Stomach (tissue), 9 donors: ENCODE data around the gene NR6A1. TPM values are rescaled to one million over a fixed set of nuclear protein-coding genes. Genes with fewer than 3 reads are reported as not detected.

ENCODE experiments used
- DNase-seq, 2 donors: peaks; one replicate each; pipeline versions ENCODE4 v3.0.0 to v3.0.0-alpha.2; 2013 to 2019
- H3K27ac ChIP-seq, 5 donors: fragments of 200-600 bp in 4 of 5; sonication (generic) in 4 of 5; one replicate each; pipeline ENCODE4 v1.5.1; 2013 to 2019; ENCODE audit warnings: mild to moderate bottlenecking in 1 of 5, moderate library complexity in 1 of 5
- H3K27me3 ChIP-seq, 3 donors: fragments of 200-600 bp; sonication (generic); one replicate each; pipeline ENCODE4 v1.5.1; 2017 to 2019; ENCODE audit warnings: mixed run types in 1 of 3
- H3K36me3 ChIP-seq, 4 donors: fragments of 200-600 bp; sonication (generic); 1 replicate in 3 of 4; 2 replicates in 1 of 4; pipeline ENCODE4 v1.5.1; 2016 to 2019
- H3K4me1 ChIP-seq, 4 donors: fragments of 200-600 bp; sonication (generic); one replicate each; pipeline ENCODE4 v1.5.1; 2016 to 2019
- H3K4me3 ChIP-seq, 4 donors: fragments of 200-600 bp; sonication (generic) in 3 of 4; one replicate each; pipeline ENCODE4 v1.5.1; 2016 to 2019; ENCODE audit warnings: mild to moderate bottlenecking in 1 of 4
- H3K9me3 ChIP-seq, 4 donors: fragments of 200-600 bp; sonication (generic); one replicate each; pipeline ENCODE4 v1.5.1; 2016 to 2019
- EP300 ChIP-seq: sonication (generic); formaldehyde crosslinking; IDR thresholded peaks from one replicate; pipeline ENCODE4 v1.6.1; 2017; ENCODE audit warnings: antibody characterized with exemption
- POLR2A ChIP-seq, 4 donors: fragments of 450-650 bp; IDR thresholded peaks; one replicate each; pipeline ENCODE4 v1.6.1; 2016; ENCODE audit warnings: antibody characterized with exemption in 4 of 4, control low read depth in 2 of 4, mild to moderate bottlenecking in 1 of 4, moderate library complexity in 1 of 4
- POLR2AphosphoS5 ChIP-seq, 3 donors: sonication (generic); formaldehyde crosslinking; IDR thresholded peaks; one replicate each; pipeline ENCODE4 v1.6.1; 2016; ENCODE audit warnings: antibody characterized with exemption in 3 of 3
- WGBS, 5 donors: extraction: QIAGEN DNeasy Blood & Tissue Kit in 3 of 5; methylation state at CpG; one replicate each; pipeline versions ENCODE4 v1.1.5 to v1.1.7; 2013 to 2018; 5-methylcytosine and 5-hydroxymethylcytosine counted together
- intact Hi-C: fragments of 100-400 bp; cut with DNase I; formaldehyde crosslinking; loops from one replicate; pipeline ENCODE4 v1.15.1; 2023; ENCODE audit warnings: low total_unique reads
- polyA plus RNA-seq, 3 donors: library from polyadenylated mRNA; stranded (reverse); fragments of 200-250 nt; gene quantifications; one replicate each; pipeline ENCODE4 v1.2.3, GENCODE V29; 2013
- total RNA-seq, 5 donors: library from RNA; depleted of rRNA; stranded (reverse); fragments of >200 nt; gene quantifications; one replicate each; pipeline versions ENCODE4 v1.1.0 to v1.2.3, GENCODE V29; 2014 to 2016
- TF ChIP-seq, protein P1 (sequence below), 7 experiments: fragments of 450-650 bp in 4 of 7; fragments of 200-600 bp in 3 of 7; sonication (generic) in 3 of 7; IDR thresholded peaks; one replicate each; pipeline ENCODE4 v1.5.1; 2016 to 2019; ENCODE audit warnings: antibody characterized with exemption in 7 of 7, control low read depth in 2 of 7, mild to moderate bottlenecking in 1 of 7
- donor health status: healthy with polysubstance abuse.
- donor health status: Bipolar disorder and iron deficiency.
- donor health status: healthy.

NR6A1 gene
- total and polyA plus RNA-seq, 8 donors: 0.15 to 3.2 (median 1.5) TPM; not detected in 1

GRCh38 chr9:124749781-124750180 is 21.3 kb downstream of the NR6A1 start:
- H3K9me3 ChIP-seq: no peaks in the 10 kb centered on the region
- no peaks in the 10 kb centered on the region for H3K36me3 ChIP-seq
- 50 to 68% (median 56%) methylated on average over 2 of the region's 2 CpGs for WGBS, 5 donors
- no peak overlapping the region for H3K27ac ChIP-seq
- intact Hi-C loops: no loop called here
- peaks cover 0 to 27% (median 13%) of the 10 kb centered on the region in 3 donors for H3K27me3 ChIP-seq
- TF ChIP-seq EP300: no peak
- TF ChIP-seq, protein P1, sequence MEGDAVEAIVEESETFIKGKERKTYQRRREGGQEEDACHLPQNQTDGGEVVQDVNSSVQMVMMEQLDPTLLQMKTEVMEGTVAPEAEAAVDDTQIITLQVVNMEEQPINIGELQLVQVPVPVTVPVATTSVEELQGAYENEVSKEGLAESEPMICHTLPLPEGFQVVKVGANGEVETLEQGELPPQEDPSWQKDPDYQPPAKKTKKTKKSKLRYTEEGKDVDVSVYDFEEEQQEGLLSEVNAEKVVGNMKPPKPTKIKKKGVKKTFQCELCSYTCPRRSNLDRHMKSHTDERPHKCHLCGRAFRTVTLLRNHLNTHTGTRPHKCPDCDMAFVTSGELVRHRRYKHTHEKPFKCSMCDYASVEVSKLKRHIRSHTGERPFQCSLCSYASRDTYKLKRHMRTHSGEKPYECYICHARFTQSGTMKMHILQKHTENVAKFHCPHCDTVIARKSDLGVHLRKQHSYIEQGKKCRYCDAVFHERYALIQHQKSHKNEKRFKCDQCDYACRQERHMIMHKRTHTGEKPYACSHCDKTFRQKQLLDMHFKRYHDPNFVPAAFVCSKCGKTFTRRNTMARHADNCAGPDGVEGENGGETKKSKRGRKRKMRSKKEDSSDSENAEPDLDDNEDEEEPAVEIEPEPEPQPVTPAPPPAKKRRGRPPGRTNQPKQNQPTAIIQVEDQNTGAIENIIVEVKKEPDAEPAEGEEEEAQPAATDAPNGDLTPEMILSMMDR (IDR thresholded peaks at IDR 0.05): no peak
- TF ChIP-seq POLR2AphosphoS5 (IDR thresholded peaks at IDR 0.05): no peak
- no peak for TF ChIP-seq POLR2A (IDR thresholded peaks at IDR 0.05)
- H3K4me3 ChIP-seq: no peak overlapping the region
- H3K4me1 ChIP-seq: no peaks in the 10 kb centered on the region
- no peak for DNase-seq

DNA sequence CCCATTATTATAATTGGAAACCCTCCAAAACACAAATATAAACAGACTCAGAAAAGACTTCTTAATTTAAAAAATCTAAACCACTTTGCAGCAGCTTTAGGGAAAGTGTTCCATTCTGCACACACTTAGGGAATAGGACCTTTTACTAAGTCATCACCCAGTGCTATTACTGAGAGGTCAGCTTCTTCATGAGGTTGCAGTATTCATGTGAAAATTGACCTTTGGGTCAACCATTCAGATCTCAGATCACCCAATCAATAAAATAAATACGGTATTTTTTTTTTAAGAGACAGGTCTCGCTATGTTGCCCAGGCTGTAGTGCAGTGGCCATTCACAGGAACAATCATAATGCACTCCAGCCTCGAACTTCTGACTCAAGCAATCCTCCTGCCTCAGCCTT is 21.8 kb downstream of the NR6A1 start:
- intact Hi-C loops: no loop called here
- Histone ChIP-seq H3K27ac (no peak overlapping the region), H3K4me1 (no peaks in the 10 kb centered on the region), H3K9me3 (no peaks in the 10 kb centered on the region), H3K4me3 (no peak overlapping the region), H3K36me3 (no peaks in the 10 kb centered on the region), H3K27me3 (peaks cover 0 to 22% (median 11%) of the 10 kb centered on the region in 3 donors)
- no peak for DNase-seq
- TF ChIP-seq POLR2A (IDR thresholded peaks at IDR 0.05) (no peak), POLR2AphosphoS5 (IDR thresholded peaks at IDR 0.05) (no peak), EP300 (no peak)
- TF ChIP-seq, protein P1 (IDR thresholded peaks at IDR 0.05): no peak
- 86 to 95% (median 89%) methylated on average over 3 of the region's 3 CpGs for WGBS, 5 donors

DNA sequence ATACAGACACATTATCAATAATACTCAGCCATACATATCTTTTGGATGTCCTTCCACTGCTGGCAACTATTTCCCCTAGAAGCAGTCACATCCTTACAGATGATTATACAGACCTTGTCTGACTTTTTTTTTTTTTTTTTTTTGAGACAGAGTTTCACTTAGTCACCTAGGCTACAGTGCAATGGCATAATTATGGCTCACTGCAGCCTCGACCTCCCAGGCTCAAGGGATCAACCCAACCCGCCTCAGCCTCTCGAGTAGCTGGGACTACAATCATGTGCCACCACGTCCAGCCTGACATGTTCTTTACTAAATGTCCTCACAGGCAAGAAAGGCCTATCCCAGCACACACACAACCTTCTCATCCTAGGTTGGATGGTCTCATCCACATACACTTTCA is 24.0 kb downstream of the NR6A1 start:
- no peak overlapping the region for H3K27ac ChIP-seq
- no peak overlapping the region for H3K4me3 ChIP-seq
- H3K36me3 ChIP-seq: no peaks in the 10 kb centered on the region
- no peak for TF ChIP-seq POLR2A (IDR thresholded peaks at IDR 0.05)
- no peak for TF ChIP-seq POLR2AphosphoS5 (IDR thresholded peaks at IDR 0.05)
- TF ChIP-seq, protein P1 (IDR thresholded peaks at IDR 0.05): no peak
- TF ChIP-seq EP300: no peak
- WGBS, 5 donors: 61 to 89% (median 88%) methylated on average over 4 of the region's 4 CpGs
- H3K27me3 ChIP-seq: peaks cover 0 to 7% (median 3%) of the 10 kb centered on the region in 3 donors
- no peaks in the 10 kb centered on the region for H3K9me3 ChIP-seq
- DNase-seq: no peak
- no peaks in the 10 kb centered on the region for H3K4me1 ChIP-seq
- intact Hi-C loops: no loop called here

GRCh38 chr9:124743686-124744348 is 27.3 kb downstream of the NR6A1 start:
- TF ChIP-seq POLR2AphosphoS5 (IDR thresholded peaks at IDR 0.05) (no peak), POLR2A (IDR thresholded peaks at IDR 0.05) (no peak), EP300 (no peak)
- TF ChIP-seq, protein P1 (IDR thresholded peaks at IDR 0.05): no peak
- 80 to 86% (median 83%) methylated on average over 5 of the region's 5 CpGs for WGBS, 5 donors
- H3K4me1 ChIP-seq: no peaks in the 10 kb centered on the region
- no peak overlapping the region for H3K27ac ChIP-seq
- no peaks in the 10 kb centered on the region for H3K36me3 ChIP-seq
- no peaks in the 10 kb centered on the region for H3K27me3 ChIP-seq
- no peak overlapping the region for H3K4me3 ChIP-seq
- no peak for DNase-seq
- no peaks in the 10 kb centered on the region for H3K9me3 ChIP-seq
- intact Hi-C loops: no loop called here
